ENCODE data around the gene ETV3. TPM values are rescaled to one million over a fixed set of nuclear protein-coding genes. Genes with fewer than 3 reads are reported as not detected.
"Not testable (repeated sequence)": the region's sequence is repeated elsewhere in the genome, so short reads cannot be mapped to it uniquely, and the experiment has no call there.

ETV3 gene
- total RNA-seq, 1 donor from 2014 or later, result 9.6 TPM

GRCh38 chr1:157099633-157100009 is 38.6 kb downstream of the ETV3 start, which contains the start of gene ETV3L:
ETV3L (minus strand) TSS chr1:157099808; CDS start chr1:157099523, 285 bp downstream.
- no peak for TF ChIP-seq CTCF (IDR thresholded peaks at IDR 0.05)
- H3K36me3 ChIP-seq, result no peaks in the 10 kb centered on the region
- H3K9me3 ChIP-seq, result no peaks in the 10 kb centered on the region
- H3K4me3 ChIP-seq, result no peak within 1 kb of the TSS
- no peak within 1 kb of the TSS for H3K27ac ChIP-seq
- no peaks in the 10 kb centered on the region for H3K4me1 ChIP-seq
- no peaks in the 10 kb centered on the region for H3K27me3 ChIP-seq
- intact Hi-C loops (cut with DNase I), result no loop called here
- no peak for DNase-seq (ENCODE audit: low spot score in 2 of 2)

- DNase-seq (ENCODE audit: low spot score in 2 of 2); H3K27ac ChIP-seq; H3K36me3 ChIP-seq; H3K4me3 ChIP-seq; H3K9me3 ChIP-seq; H3K27me3 ChIP-seq; intact Hi-C loops (cut with DNase I); H3K4me1 ChIP-seq: not testable (repeated sequence)
These were observed 39.1 kb downstream of the ETV3 start for GRCh38 chr1:157098987-157099632.

- no peak overlapping the region for H3K4me3 ChIP-seq
- H3K36me3 ChIP-seq, result no peaks in the 10 kb centered on the region
- intact Hi-C loops (cut with DNase I), result no loop called here
- DNase-seq (ENCODE audit: low spot score in 2 of 2), result no peak
- no peaks in the 10 kb centered on the region for H3K4me1 ChIP-seq
- H3K27ac ChIP-seq, result no peak overlapping the region
- no peak for TF ChIP-seq CTCF (IDR thresholded peaks at IDR 0.05)
- no peaks in the 10 kb centered on the region for H3K27me3 ChIP-seq
- no peaks in the 10 kb centered on the region for H3K9me3 ChIP-seq
These were observed 39.7 kb downstream of the ETV3 start for GRCh38 chr1:157098519-157098918.

- Histone ChIP-seq H3K27me3 (no peaks in the 10 kb centered on the region), H3K9me3 (no peaks in the 10 kb centered on the region), H3K4me3 (no peak overlapping the region), H3K36me3 (no peaks in the 10 kb centered on the region), H3K4me1 (no peaks in the 10 kb centered on the region), H3K27ac (no peak overlapping the region)
- intact Hi-C loops (cut with DNase I), result no loop called here
- DNase-seq (ENCODE audit: low spot score in 2 of 2), result no peak
- no peak for TF ChIP-seq CTCF (IDR thresholded peaks at IDR 0.05)
These were observed 40.5 kb downstream of the ETV3 start for GRCh38 chr1:157097692-157098091.

GRCh38 chr1:157096881-157097280 is 41.3 kb downstream of the ETV3 start:
- Histone ChIP-seq H3K36me3 (no peaks in the 10 kb centered on the region), H3K9me3 (no peaks in the 10 kb centered on the region), H3K27ac (no peak overlapping the region), H3K4me1 (no peaks in the 10 kb centered on the region), H3K27me3 (no peaks in the 10 kb centered on the region), H3K4me3 (no peak overlapping the region)
- intact Hi-C loops (cut with DNase I), result no loop called here
- DNase-seq (ENCODE audit: low spot score in 2 of 2), result no peak
- TF ChIP-seq CTCF (IDR thresholded peaks at IDR 0.05), result no peak

GRCh38 chr1:157095551-157095950 is 42.6 kb downstream of the ETV3 start:
- no peak for TF ChIP-seq CTCF (IDR thresholded peaks at IDR 0.05)
- Histone ChIP-seq H3K4me1 (no peaks in the 10 kb centered on the region), H3K36me3 (no peaks in the 10 kb centered on the region), H3K9me3 (no peaks in the 10 kb centered on the region), H3K27me3 (no peaks in the 10 kb centered on the region), H3K4me3 (no peak overlapping the region), H3K27ac (no peak overlapping the region)
- intact Hi-C loops (cut with DNase I), result no loop called here
- no peak for DNase-seq (ENCODE audit: low spot score in 2 of 2)

Data from ascending aorta (tissue), 2 donors.